ENCODE results near the gene NBAS. TPM values are rescaled to one million over a fixed set of nuclear protein-coding genes. Genes with fewer than 3 reads are reported as not detected.
A peak's percentile ranks its signal among the peaks of the same experiment; 100 is the strongest.

Gene NBAS
- total and polyA plus RNA-seq, 9 of the 15 experiments (the other 6 are each of a cell fraction or from before 2014, with no cell fraction given) = 15.3 to 94.4 (median 69.9) TPM

DNA sequence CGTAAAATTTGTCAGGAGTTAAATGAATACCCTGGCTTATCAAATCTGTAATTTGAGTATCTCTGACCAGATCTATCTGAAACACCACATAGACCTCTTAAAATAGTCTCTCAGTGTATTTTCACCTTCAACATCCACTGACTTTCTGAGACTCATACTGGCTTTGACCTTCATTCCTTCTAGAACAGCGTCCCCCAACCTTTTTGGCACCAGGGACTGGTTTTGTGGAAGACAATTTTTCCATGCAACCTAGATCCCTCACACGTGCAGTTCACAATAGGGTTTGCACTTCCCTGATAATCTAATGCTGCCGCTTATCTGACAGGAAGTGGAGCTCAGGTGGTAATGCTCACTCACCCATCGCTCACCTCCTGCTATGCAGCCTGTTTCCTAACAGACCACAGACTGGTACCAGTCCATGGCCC is 3.2 kb downstream of the NBAS start (continued):
- TF ChIP-seq, protein P1, sequence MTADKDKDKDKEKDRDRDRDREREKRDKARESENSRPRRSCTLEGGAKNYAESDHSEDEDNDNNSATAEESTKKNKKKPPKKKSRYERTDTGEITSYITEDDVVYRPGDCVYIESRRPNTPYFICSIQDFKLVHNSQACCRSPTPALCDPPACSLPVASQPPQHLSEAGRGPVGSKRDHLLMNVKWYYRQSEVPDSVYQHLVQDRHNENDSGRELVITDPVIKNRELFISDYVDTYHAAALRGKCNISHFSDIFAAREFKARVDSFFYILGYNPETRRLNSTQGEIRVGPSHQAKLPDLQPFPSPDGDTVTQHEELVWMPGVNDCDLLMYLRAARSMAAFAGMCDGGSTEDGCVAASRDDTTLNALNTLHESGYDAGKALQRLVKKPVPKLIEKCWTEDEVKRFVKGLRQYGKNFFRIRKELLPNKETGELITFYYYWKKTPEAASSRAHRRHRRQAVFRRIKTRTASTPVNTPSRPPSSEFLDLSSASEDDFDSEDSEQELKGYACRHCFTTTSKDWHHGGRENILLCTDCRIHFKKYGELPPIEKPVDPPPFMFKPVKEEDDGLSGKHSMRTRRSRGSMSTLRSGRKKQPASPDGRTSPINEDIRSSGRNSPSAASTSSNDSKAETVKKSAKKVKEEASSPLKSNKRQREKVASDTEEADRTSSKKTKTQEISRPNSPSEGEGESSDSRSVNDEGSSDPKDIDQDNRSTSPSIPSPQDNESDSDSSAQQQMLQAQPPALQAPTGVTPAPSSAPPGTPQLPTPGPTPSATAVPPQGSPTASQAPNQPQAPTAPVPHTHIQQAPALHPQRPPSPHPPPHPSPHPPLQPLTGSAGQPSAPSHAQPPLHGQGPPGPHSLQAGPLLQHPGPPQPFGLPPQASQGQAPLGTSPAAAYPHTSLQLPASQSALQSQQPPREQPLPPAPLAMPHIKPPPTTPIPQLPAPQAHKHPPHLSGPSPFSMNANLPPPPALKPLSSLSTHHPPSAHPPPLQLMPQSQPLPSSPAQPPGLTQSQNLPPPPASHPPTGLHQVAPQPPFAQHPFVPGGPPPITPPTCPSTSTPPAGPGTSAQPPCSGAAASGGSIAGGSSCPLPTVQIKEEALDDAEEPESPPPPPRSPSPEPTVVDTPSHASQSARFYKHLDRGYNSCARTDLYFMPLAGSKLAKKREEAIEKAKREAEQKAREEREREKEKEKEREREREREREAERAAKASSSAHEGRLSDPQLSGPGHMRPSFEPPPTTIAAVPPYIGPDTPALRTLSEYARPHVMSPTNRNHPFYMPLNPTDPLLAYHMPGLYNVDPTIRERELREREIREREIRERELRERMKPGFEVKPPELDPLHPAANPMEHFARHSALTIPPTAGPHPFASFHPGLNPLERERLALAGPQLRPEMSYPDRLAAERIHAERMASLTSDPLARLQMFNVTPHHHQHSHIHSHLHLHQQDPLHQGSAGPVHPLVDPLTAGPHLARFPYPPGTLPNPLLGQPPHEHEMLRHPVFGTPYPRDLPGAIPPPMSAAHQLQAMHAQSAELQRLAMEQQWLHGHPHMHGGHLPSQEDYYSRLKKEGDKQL (CRISPR knock-in tag; IDR thresholded peaks at IDR 0.05; ENCODE audit: borderline replicate concordance) = no peak
- peak; percentile 90 for TF ChIP-seq ARID1B (IDR thresholded peaks at IDR 0.05)
- TF ChIP-seq, protein P2, sequence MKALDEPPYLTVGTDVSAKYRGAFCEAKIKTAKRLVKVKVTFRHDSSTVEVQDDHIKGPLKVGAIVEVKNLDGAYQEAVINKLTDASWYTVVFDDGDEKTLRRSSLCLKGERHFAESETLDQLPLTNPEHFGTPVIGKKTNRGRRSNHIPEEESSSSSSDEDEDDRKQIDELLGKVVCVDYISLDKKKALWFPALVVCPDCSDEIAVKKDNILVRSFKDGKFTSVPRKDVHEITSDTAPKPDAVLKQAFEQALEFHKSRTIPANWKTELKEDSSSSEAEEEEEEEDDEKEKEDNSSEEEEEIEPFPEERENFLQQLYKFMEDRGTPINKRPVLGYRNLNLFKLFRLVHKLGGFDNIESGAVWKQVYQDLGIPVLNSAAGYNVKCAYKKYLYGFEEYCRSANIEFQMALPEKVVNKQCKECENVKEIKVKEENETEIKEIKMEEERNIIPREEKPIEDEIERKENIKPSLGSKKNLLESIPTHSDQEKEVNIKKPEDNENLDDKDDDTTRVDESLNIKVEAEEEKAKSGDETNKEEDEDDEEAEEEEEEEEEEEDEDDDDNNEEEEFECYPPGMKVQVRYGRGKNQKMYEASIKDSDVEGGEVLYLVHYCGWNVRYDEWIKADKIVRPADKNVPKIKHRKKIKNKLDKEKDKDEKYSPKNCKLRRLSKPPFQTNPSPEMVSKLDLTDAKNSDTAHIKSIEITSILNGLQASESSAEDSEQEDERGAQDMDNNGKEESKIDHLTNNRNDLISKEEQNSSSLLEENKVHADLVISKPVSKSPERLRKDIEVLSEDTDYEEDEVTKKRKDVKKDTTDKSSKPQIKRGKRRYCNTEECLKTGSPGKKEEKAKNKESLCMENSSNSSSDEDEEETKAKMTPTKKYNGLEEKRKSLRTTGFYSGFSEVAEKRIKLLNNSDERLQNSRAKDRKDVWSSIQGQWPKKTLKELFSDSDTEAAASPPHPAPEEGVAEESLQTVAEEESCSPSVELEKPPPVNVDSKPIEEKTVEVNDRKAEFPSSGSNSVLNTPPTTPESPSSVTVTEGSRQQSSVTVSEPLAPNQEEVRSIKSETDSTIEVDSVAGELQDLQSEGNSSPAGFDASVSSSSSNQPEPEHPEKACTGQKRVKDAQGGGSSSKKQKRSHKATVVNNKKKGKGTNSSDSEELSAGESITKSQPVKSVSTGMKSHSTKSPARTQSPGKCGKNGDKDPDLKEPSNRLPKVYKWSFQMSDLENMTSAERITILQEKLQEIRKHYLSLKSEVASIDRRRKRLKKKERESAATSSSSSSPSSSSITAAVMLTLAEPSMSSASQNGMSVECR (CRISPR knock-in tag; IDR thresholded peaks at IDR 0.05) = no peak
- TF ChIP-seq, protein P3, sequence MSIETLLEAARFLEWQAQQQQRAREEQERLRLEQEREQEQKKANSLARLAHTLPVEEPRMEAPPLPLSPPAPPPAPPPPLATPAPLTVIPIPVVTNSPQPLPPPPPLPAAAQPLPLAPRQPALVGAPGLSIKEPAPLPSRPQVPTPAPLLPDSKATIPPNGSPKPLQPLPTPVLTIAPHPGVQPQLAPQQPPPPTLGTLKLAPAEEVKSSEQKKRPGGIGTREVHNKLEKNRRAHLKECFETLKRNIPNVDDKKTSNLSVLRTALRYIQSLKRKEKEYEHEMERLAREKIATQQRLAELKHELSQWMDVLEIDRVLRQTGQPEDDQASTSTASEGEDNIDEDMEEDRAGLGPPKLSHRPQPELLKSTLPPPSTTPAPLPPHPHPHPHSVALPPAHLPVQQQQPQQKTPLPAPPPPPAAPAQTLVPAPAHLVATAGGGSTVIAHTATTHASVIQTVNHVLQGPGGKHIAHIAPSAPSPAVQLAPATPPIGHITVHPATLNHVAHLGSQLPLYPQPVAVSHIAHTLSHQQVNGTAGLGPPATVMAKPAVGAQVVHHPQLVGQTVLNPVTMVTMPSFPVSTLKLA (conservative IDR thresholded peaks at IDR 0.05) = peak; percentile 19 to 67; a peak in 2 of 4 replicates
- peak; percentile 72 for TF ChIP-seq SMARCE1 (IDR thresholded peaks at IDR 0.05)
- TF ChIP-seq RBM39 (optimal IDR thresholded peaks at IDR 0.05; ENCODE audit: low read depth, low read length) = no peak
- peak; percentile 76 for TF ChIP-seq RNF2 (IDR thresholded peaks at IDR 0.05)
- TF ChIP-seq, protein P4, sequence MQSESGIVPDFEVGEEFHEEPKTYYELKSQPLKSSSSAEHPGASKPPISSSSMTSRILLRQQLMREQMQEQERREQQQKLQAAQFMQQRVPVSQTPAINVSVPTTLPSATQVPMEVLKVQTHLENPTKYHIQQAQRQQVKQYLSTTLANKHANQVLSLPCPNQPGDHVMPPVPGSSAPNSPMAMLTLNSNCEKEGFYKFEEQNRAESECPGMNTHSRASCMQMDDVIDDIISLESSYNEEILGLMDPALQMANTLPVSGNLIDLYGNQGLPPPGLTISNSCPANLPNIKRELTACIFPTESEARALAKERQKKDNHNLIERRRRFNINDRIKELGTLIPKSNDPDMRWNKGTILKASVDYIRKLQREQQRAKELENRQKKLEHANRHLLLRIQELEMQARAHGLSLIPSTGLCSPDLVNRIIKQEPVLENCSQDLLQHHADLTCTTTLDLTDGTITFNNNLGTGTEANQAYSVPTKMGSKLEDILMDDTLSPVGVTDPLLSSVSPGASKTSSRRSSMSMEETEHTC (IDR thresholded peaks at IDR 0.05) = peak; percentile 73
- TF ChIP-seq CREB1 (IDR thresholded peaks at IDR 0.05) = no peak
- TF ChIP-seq CREB1 (CRISPR knock-in tag; IDR thresholded peaks at IDR 0.05) = no peak
- no peak for TF ChIP-seq FOS (IDR thresholded peaks at IDR 0.05; ENCODE audit: extremely low read depth, insufficient read length)
- TF ChIP-seq, protein P5, sequence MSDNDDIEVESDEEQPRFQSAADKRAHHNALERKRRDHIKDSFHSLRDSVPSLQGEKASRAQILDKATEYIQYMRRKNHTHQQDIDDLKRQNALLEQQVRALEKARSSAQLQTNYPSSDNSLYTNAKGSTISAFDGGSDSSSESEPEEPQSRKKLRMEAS (CRISPR knock-in tag; IDR thresholded peaks at IDR 0.05) = 0 out of 2 replicates have a peak, but pooled peaks have one; percentile 19
- peak; percentile 84 for TF ChIP-seq TCF3 (CRISPR knock-in tag; IDR thresholded peaks at IDR 0.05)
- peak; percentile 72; the same call in 1 of the 2 replicates for TF ChIP-seq STAT5A (IDR thresholded peaks at IDR 0.05; ENCODE audit: borderline replicate concordance, low read length)
- TF ChIP-seq ZBED1 (IDR thresholded peaks at IDR 0.05) = 0 out of 2 replicates have a peak, but pooled peaks have one; percentile 74
- no peak for TF ChIP-seq HSF4 (CRISPR knock-in tag; IDR thresholded peaks at IDR 0.05; ENCODE audit: borderline replicate concordance)
- 0 out of 2 replicates have a peak, but pooled peaks have one; percentile 47 for TF ChIP-seq EP400 (IDR thresholded peaks at IDR 0.05)

Data from K562 (cell line).